ENCODE measurements around the gene PLOD3.

Gene PLOD3

DNA sequence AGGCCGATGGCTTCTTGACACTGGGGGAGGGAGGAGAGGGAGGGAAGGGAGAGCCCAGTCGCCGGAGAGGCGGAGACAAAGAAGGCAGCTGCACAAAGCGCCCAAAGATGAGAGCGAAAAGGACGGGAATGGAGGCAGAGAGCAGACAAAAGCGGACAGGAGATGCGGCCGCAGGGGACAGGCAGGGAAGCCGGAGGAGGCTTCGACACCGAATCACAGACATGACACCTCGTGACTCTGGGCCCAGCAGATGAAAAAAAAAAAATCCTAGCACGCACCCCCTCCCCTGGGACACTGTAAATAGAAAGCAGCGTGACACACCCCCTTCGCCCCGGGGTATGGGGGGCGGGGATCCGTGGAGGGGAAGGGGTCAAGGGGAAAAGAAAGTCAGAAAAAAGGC is 38.3 kb downstream of the PLOD3 start:
- peak; percentile 81 for DNase-seq

DNA sequence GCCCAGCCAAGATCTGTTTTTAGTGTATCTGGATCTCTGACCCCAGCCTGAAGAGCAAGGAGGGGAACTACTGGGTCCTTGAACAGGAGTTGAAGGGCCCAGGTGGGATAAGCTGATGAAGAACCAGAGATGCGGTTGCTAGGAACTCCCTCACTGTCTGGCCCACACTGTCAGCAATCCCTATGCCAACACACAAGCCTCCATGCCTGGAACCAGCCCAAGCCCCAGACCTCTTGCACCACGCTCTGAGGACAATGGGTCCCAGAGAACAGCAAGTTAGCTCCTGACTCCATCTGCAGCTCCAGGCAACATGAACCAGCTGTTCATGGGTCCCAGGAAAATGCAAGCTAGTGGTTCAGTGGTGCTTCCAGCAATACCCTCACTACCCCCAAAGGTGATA is 39.7 kb downstream of the PLOD3 start:
- no peak for DNase-seq

DNA sequence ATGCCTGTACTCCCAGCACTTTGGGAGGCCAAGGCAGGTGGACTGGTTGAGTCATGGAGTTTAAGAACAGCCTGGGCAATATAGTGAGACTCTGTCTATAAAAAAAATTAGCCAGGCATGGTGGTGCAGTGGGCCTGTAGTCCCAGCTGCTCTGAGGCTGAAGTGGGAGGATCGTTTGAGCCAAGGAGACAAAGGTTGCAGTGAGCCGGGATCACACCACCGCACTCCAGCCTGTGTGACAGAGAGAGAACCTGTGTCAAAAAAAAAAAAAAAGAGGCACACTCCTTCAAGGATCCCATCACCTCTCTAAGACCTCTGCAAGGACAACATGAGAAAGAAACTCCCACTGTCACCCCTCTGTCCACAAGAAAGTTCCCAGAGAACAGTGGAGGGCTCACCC is 41.7 kb downstream of the PLOD3 start:
- DNase-seq: no peak

DNA sequence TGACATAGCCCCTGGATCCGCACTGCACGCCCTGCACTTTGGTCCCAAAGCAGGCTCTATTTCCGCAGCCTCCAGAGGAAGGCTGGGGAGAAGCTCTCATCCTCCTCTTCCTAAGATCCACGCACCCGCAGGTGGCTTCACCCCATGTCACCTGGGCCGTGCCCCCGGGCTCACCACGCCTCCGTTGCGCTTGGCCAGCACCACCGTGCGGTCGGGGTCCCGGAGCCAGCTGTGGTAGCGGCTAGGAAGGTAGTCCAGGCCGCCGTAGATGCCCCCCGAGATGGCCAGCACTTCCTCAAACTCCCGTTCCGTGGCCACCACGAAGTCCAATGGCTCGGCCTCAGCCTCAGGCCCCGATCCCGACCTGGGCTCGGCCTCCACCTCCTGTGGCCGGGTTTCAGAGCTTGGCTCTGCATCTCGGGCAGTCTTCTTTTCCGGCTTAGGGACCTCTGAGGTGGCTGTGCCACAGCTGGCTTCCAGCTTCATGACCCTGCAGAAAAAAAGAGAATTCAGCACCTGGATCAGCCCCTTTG is 43.0 kb downstream of the PLOD3 start:
- no peak for DNase-seq

DNA sequence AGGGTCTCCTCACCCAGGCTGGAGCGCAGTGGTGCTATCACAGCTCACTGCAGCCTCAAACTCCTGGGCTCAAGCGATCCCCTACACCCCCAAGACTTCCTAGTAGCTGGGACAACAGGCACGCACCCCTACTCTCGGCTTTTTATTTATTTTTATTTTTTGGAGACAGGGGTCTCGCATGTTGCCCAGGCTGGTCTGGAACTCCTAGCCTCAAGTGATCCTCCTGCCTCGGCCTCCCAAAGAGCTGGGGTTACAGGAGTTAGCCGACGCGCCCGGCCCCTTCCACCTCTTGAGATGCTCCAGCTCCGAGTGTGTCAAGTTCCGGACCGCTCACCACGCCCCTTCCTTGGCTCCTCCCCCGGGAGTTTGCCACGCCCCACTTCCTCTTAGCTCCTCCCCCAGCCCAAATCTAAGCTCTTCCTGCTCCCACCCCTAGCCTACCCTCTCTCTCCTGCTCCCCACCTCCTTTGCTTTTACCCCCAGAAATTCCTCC is 43.6 kb downstream of the PLOD3 start:
- DNase-seq: peak; percentile 70

DNA sequence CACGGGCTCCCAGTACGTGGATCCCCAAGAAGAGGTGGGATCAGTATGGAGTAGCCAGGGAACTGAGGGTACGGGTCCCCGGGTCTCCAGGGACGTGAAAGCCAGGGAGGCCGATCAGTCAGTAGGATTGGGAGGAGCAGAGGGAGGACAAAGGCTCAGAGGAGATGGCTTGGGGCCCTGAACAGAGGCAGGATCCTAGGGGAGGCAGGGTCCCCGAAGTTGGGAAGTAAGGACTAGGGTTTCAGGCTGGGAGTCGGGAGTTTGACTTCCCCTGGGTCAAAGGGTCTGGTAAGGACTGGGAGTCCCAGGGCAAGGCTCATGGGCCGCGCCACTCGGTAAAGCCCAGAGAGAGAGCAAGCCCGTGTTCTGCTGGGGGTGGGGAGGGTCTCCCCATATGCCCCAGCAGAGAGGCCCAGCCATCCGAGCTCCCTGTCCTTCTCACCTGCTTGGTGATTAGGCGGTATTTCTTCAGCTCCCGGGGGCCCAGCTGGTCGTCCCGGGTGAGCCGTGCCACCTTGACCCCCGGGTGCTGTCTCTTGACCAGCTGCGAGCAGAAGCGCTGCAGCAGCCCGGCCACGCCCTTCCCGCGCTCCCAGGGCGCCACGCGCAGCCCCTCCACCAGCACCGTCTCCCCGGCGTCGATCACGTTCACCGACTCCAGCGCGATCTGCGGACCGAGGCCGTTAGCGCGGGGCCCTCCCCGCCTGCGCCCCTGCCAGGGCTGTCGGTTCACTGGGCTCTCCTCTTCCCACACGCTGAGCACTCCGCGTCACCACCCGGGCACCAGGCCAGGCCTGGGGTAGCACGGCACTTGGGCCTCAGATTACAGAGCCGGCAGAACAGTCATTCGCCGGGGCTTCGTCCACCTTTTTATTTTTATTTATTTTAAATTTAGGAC is 44.3 kb downstream of the PLOD3 start:
- peak; percentile 93 for DNase-seq

GRCh38 chr7:101172005-101172853 is 45.2 kb downstream of the PLOD3 start:
- peak; percentile 95 for DNase-seq

- DNase-seq: peak; percentile 64
Measured at GRCh38 chr7:101171442-101171837, 45.9 kb downstream of the PLOD3 start.

DNA sequence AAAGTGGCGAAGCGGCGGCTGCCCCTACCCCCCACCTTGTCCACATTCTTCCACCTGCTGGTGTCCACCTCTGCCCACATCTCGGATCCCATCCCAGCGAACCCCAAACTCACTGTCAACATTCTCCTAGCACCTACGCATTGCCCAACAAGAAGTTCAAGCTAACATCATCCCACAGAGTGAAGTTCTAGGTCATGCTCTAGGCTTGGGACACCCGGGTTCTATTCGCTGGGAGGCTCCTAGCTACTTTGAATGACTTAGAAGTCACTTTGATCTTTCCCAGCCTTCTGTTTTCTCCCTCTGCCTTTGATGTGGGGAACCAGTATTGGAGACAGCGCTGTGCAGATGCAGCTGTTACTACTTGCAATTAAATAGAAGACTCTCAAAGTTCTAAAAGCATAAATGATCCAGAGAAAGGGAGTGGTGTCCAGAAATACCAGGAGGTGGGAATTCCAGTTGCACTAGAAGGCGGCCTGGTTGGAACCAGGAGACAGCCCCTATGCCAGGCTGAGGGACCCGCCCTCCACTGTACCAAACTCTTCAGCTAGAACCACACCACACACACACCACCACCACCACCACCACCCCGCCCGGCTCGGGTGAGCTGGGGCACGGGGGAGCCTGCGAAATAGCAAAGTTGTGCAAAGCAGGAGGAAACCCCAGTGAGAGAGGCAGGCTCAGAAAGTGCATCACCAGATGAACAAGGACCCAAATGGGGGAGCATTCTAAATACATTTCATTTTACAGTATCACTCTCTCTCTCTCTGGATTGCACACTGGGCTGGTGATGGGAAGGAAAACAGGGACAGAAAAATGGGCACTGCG is 46.6 kb downstream of the PLOD3 start:
- DNase-seq: no peak

GRCh38 chr7:101169838-101170551 is 47.4 kb downstream of the PLOD3 start:
- peak; percentile 84 for DNase-seq

DNA sequence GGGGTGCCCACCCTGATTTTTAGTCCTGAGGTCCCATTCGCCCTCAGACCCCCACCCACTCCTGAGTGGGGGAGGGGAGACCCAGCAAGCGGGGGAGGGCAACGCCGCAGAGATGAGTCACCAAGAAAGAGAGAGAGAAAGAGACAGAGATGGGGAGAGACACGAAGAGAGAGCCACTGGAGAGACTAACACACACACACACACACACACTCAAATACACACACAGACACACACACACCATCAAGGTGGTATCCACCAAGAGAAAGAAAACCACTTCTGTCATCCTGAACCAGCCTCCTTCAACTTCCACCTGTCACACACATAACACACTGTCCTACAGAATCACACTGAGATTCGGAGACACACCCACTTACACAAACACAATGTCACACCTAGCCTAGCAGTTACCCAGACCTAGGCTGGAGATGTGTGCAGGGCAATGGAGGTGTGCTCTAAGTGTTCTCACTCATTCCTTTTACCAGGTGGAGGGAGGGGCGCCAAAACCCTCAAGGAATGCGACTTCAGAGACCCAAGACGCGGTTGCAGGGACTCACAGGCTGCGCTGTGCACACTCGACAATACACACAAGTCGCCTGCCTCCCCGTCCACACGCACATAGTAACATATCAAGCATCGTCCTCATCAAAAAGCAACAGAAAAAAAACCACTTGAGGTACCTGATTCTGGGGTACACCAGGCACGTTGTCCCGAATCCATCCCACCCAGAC is 48.1 kb downstream of the PLOD3 start:
- peak; percentile 80 for DNase-seq

DNA sequence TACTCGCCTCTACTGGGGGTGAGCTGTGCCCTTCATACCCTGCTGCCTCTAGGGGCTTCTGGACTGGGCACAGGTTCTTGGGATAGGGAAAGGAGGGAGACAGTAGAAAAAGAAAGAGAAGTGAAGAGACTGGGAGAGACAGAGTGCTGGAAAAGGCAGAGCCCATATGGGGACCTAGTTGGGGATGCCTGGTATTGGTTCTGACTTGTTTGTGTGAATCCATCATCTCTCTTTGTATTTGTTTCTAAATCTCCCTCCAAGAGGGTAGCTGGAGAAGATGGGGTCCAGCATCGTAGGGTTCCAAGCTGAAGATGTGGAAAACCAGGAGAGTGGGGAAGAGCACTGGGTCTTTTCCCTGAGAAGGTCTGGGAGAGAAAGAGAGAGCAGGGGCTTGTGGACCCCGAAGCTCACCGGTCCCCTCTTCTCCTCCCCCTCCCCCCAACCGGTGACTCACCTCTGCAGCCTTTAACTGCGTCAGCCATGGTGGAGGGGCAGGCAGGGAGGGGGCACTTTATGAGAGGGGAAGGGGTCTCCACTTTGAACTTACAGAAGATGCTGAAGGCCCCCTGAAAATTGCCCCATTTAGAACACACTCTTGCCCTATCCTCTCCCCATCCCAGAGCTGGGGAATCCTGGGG is 48.9 kb downstream of the PLOD3 start:
- no peak for DNase-seq

- peak; percentile 49 for DNase-seq
Measured at GRCh38 chr7:101167645-101168411, 49.6 kb downstream of the PLOD3 start.

DNA sequence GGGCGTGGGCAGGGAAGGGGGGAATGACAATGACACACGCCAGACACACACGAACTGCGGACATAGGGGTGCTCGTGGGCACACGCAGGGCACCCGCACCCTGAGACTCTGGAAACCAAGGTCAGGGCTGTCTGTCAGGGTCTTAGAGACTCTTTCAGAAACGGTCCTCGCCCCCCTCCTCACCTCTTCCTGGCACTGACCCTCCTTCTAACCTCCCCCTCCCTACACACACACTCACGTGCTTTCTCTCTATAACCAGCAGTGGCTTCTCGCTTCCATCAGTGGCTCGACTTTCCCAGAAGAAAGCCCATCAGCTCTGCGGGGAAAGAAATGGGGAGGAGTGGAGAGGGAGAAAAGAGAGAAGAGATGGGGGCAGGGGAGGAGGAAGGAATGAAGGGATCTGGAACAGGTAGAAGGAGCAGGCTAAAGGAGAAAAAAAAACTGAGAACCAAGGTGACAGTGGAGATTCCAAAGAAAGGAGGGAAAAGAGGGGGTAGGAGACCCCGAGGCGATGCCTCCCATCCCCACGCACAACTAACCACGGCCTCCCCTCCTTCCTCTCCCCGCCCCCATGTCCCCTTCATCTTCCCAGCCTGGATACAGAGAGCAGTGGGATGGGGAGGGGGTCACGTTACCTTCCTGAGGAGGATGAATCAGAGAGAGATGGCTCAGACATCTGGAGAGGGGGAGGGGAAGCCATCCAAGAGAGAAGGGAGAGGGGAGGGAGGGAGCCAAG is 50.3 kb downstream of the PLOD3 start:
- peak; percentile 68 for DNase-seq

- DNase-seq: no peak
Measured at GRCh38 chr7:101166648-101166908, 50.8 kb downstream of the PLOD3 start.

GRCh38 chr7:101165958-101166647 is 51.3 kb downstream of the PLOD3 start:
- peak; percentile 62 for DNase-seq

- peak; percentile 99 for DNase-seq
Measured at GRCh38 chr7:101165075-101165957, 52.1 kb downstream of the PLOD3 start, which contains the start of gene VGF. Gene VGF, minus strand, starts transcription at chr7:101165569. Its CDS starts 726 bp downstream, at chr7:101164843.

Measured in DMS53 (cell line).